GM23338 (cell line): Measurements from ENCODE around the gene HOTAIR. TPM values are rescaled to one million over a fixed set of nuclear protein-coding genes. Genes with fewer than 3 reads are reported as not detected.

Source experiments
- ATAC-seq: fragments of 200-7000 bp; cut with Tn5 transposase; 3 replicates; pipeline ENCODE4 v1.9.1; 2020
- DNase-seq: peaks from one replicate; pipeline ENCODE4 v3.0.0-alpha.2; 2015; ENCODE audit warnings: low spot score
- H2AFZ ChIP-seq: fragments of 200-600 bp; sonication (generic); 2 replicates; pipeline ENCODE4 v1.8.0; 2016; ENCODE audit warnings: antibody characterized with exemption, mild to moderate bottlenecking, moderate library complexity
- H3F3A ChIP-seq: fragments of 200-600 bp; sonication (generic); replicated peaks from 2 replicates; pipeline ENCODE4 v1.8.0; 2017; ENCODE audit warnings: antibody characterized with exemption, mixed run types, low read depth
- H3K27ac ChIP-seq: fragments of 200-600 bp; sonication (generic); 2 replicates; pipeline ENCODE4 v1.6.1; 2016; ENCODE audit warnings: low read depth
- H3K27me3 ChIP-seq: fragments of 200-600 bp; sonication (generic); 2 replicates; pipeline ENCODE4 v1.8.0; 2016; ENCODE audit warnings: mild to moderate bottlenecking, mixed run types, moderate library complexity; ENCODE audit not compliant: insufficient read depth
- H3K36me3 ChIP-seq: fragments of 200-600 bp; sonication (generic); 2 replicates; pipeline ENCODE4 v1.8.0; 2016; ENCODE audit warnings: mild to moderate bottlenecking; ENCODE audit not compliant: insufficient read depth
- H3K4me1 ChIP-seq: fragments of 200-600 bp; sonication (generic); 2 replicates; pipeline ENCODE4 v1.8.0; 2016; ENCODE audit warnings: mild to moderate bottlenecking, moderate library complexity; ENCODE audit not compliant: insufficient read depth
- H3K4me2 ChIP-seq: fragments of 200-600 bp; sonication (generic); 2 replicates; pipeline ENCODE4 v1.7.1; 2017; ENCODE audit warnings: mixed run types
- H3K4me3 ChIP-seq: fragments of 200-600 bp; sonication (generic); 2 replicates; pipeline ENCODE4 v1.6.1; 2016; ENCODE audit warnings: mixed run types
- H3K79me2 ChIP-seq: fragments of 200-600 bp; sonication (generic); replicated peaks from 2 replicates; pipeline ENCODE4 v1.8.0; 2017; ENCODE audit warnings: mild to moderate bottlenecking; ENCODE audit not compliant: insufficient read depth
- H3K9me2 ChIP-seq: fragments of 200-600 bp; sonication (generic); 2 replicates; pipeline ENCODE4 v1.8.0; 2017; ENCODE audit not compliant: insufficient read depth
- H4K20me1 ChIP-seq: fragments of 200-600 bp; sonication (generic); replicated peaks from 2 replicates; pipeline ENCODE4 v1.8.0; 2017; ENCODE audit warnings: mild to moderate bottlenecking; ENCODE audit not compliant: insufficient read depth
- H3K27ac Mint-ChIP-seq: 2 replicates; pipeline ENCODE4 v1.8.0; 2020; ENCODE audit warnings: inconsistent platforms, mild to moderate bottlenecking, moderate library complexity, mixed read lengths
- H3K27me3 Mint-ChIP-seq: 3 replicates; pipeline ENCODE4 v1.8.0; 2022; ENCODE audit warnings: low read depth, mild to moderate bottlenecking, moderate library complexity, mixed read lengths, inconsistent platforms; ENCODE audit not compliant: insufficient read depth, poor library complexity
- H3K36me3 Mint-ChIP-seq: 3 replicates; pipeline ENCODE4 v1.8.0; 2021; ENCODE audit warnings: low read depth, mild to moderate bottlenecking, inconsistent platforms, moderate library complexity, mixed read lengths
- H3K4me1 Mint-ChIP-seq: 3 replicates; pipeline ENCODE4 v1.8.0; 2020; ENCODE audit warnings: mild to moderate bottlenecking, inconsistent platforms, mixed read lengths
- H3K4me3 Mint-ChIP-seq: 3 replicates; pipeline ENCODE4 v1.8.0; 2021; ENCODE audit warnings: moderate library complexity, mild to moderate bottlenecking, inconsistent platforms, mixed read lengths
- H3K9me3 Mint-ChIP-seq: 3 replicates; pipeline ENCODE4 v1.8.0; 2020; ENCODE audit warnings: moderate library complexity, mild to moderate bottlenecking, inconsistent platforms, mixed read lengths
- EZH2 ChIP-seq: fragments of 200-600 bp; sonication (generic); IDR thresholded peaks from one replicate; pipeline ENCODE4 v1.8.0; 2017; ENCODE audit warnings: antibody characterized with exemption, mild to moderate bottlenecking, low read depth; ENCODE audit not compliant: unreplicated experiment
- EZH2phosphoT487 ChIP-seq: fragments of 200-600 bp; sonication (generic); IDR thresholded peaks from one replicate; pipeline ENCODE4 v1.8.1; 2018; ENCODE audit warnings: antibody characterized with exemption; ENCODE audit not compliant: unreplicated experiment
- JUNB ChIP-seq: IDR thresholded peaks from one replicate; pipeline ENCODE4 v1.6.1; 2016; ENCODE audit warnings: antibody characterized with exemption; ENCODE audit not compliant: unreplicated experiment
- NANOG ChIP-seq: IDR thresholded peaks from 2 replicates; pipeline ENCODE4 v1.6.1; 2016; ENCODE audit warnings: antibody characterized with exemption, borderline replicate concordance
- POLR2AphosphoS5 ChIP-seq: IDR thresholded peaks from 2 replicates; pipeline ENCODE4 v1.6.1; 2016; ENCODE audit warnings: antibody characterized with exemption, low read depth
- polyA plus RNA-seq: library from polyadenylated mRNA; unstranded; fragments of >200 nt; fragmentation: Nextera tagmentation; extraction: Ambion mirVana; gene quantifications from 2 replicates; pipeline ENCODE4 v1.2.1, GENCODE V29; 2016
- total RNA-seq: library from RNA; depleted of rRNA; stranded (reverse); fragments of >200 nt; shearing (Covaris generic); gene quantifications from 2 replicates; pipeline ENCODE4 v1.2.3, GENCODE V29; 2014
- TF ChIP-seq, protein P1 (sequence below): IDR thresholded peaks from one replicate; pipeline ENCODE4 v1.6.1; 2018; ENCODE audit warnings: antibody characterized with exemption; ENCODE audit not compliant: unreplicated experiment
- TF ChIP-seq, protein P2 (sequence below), 2 experiments: fragments of 200-600 bp in 1 of 2; sonication (generic) in 1 of 2; conservative IDR thresholded peaks; 2 replicates each; pipeline versions ENCODE4 v1.5.1 to v1.6.1; 2016 to 2017; ENCODE audit warnings: antibody characterized with exemption in 2 of 2, low read depth in 2 of 2, mild to moderate bottlenecking in 2 of 2, moderate library complexity in 1 of 2
- TF ChIP-seq, protein P3 (sequence below): fragments of 250-450 bp; sonication (Bioruptor Pico); IDR thresholded peaks from 2 replicates; pipeline ENCODE4 v1.5.0; 2020; ENCODE audit warnings: mild to moderate bottlenecking, moderate library complexity

The HOTAIR gene
- total and polyA plus RNA-seq, 2 experiments from 2014 or later, result not detected

DNA sequence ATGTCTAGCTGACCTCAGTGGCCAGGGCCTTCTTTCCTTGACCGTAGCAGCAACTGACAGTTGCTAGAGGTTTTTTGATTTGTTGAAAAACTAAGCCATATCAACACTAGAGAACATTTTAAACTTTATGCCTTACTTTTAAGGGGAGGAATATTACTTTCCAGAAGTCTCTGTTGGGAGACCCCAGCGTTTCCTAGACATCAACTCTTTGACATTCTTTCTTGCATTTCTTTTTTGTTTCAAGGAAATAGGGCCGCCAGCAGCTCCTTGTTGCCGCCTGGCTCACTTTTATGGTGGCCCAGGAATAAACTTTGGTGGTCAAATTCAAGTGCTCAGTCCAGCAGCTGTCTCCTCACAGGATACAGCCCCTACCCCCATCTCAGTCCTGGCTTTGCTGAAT, 4.3 kb downstream of the HOTAIR start (continued):
- TF ChIP-seq, protein P1, sequence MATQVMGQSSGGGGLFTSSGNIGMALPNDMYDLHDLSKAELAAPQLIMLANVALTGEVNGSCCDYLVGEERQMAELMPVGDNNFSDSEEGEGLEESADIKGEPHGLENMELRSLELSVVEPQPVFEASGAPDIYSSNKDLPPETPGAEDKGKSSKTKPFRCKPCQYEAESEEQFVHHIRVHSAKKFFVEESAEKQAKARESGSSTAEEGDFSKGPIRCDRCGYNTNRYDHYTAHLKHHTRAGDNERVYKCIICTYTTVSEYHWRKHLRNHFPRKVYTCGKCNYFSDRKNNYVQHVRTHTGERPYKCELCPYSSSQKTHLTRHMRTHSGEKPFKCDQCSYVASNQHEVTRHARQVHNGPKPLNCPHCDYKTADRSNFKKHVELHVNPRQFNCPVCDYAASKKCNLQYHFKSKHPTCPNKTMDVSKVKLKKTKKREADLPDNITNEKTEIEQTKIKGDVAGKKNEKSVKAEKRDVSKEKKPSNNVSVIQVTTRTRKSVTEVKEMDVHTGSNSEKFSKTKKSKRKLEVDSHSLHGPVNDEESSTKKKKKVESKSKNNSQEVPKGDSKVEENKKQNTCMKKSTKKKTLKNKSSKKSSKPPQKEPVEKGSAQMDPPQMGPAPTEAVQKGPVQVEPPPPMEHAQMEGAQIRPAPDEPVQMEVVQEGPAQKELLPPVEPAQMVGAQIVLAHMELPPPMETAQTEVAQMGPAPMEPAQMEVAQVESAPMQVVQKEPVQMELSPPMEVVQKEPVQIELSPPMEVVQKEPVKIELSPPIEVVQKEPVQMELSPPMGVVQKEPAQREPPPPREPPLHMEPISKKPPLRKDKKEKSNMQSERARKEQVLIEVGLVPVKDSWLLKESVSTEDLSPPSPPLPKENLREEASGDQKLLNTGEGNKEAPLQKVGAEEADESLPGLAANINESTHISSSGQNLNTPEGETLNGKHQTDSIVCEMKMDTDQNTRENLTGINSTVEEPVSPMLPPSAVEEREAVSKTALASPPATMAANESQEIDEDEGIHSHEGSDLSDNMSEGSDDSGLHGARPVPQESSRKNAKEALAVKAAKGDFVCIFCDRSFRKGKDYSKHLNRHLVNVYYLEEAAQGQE, result no peak
- TF ChIP-seq JUNB, result no peak

DNA sequence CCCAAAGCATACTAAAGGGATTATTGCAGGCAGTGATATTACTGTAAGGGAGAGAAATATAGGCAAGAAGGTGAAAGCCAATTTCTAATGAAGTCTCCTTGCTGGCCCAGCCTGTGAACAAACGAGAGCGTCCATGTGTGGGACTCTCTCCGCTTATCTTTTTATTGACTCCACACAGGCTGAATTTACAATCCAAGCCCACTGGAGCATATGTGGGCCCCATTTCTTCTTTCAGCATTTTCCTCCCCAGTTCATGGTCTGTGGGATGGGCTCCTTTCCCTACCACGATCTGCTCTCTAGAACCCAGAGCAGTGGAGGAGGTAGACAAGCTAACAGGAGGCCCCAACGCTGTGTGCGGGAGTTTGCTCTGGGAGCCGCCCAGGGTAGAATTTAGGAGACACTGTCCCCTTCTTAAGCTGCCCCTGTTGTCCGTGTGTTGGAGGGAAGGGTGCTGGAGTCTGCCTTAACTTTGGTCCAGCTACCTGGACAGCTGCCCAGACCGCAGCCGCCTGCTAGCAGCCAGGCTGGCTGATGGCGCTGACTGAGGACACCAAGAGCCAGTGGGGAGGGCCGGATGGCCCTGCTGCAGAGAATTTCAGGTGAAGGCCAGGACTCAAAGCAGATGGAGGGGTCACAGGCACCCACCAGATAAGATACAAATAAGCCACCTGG, 5.0 kb downstream of the HOTAIR start:
- no peak overlapping the region for H3K27ac Mint-ChIP-seq
- H3K9me3 Mint-ChIP-seq, result no peaks in the 10 kb centered on the region; the same call in 1 of the 3 replicates
- H3K27me3 Mint-ChIP-seq, result peaks cover 99% of the 10 kb centered on the region
- no peak for DNase-seq
- no peak overlapping the region for H3K4me2 ChIP-seq
- H3K4me3 ChIP-seq, result no peak overlapping the region
- peaks cover 100% of the 10 kb centered on the region for H3K27me3 ChIP-seq
- ATAC-seq, result no peak
- no peaks in the 10 kb centered on the region for H3K9me2 ChIP-seq
- H3K36me3 Mint-ChIP-seq, result no peaks in the 10 kb centered on the region
- H2AFZ ChIP-seq, result no peak overlapping the region
- H3K4me1 Mint-ChIP-seq, result peaks cover 17% of the 10 kb centered on the region
- H3K36me3 ChIP-seq, result no peaks in the 10 kb centered on the region; the same call in 1 of the 2 replicates
- H3K4me3 Mint-ChIP-seq, result no peak overlapping the region
- H4K20me1 ChIP-seq, result peaks cover 59% of the 10 kb centered on the region
- H3K79me2 ChIP-seq, result no peaks in the 10 kb centered on the region
- peaks cover 43% of the 10 kb centered on the region for H3F3A ChIP-seq
- H3K27ac ChIP-seq, result no peak overlapping the region
- peaks cover 17% of the 10 kb centered on the region for H3K4me1 ChIP-seq
- TF ChIP-seq, protein P2, sequence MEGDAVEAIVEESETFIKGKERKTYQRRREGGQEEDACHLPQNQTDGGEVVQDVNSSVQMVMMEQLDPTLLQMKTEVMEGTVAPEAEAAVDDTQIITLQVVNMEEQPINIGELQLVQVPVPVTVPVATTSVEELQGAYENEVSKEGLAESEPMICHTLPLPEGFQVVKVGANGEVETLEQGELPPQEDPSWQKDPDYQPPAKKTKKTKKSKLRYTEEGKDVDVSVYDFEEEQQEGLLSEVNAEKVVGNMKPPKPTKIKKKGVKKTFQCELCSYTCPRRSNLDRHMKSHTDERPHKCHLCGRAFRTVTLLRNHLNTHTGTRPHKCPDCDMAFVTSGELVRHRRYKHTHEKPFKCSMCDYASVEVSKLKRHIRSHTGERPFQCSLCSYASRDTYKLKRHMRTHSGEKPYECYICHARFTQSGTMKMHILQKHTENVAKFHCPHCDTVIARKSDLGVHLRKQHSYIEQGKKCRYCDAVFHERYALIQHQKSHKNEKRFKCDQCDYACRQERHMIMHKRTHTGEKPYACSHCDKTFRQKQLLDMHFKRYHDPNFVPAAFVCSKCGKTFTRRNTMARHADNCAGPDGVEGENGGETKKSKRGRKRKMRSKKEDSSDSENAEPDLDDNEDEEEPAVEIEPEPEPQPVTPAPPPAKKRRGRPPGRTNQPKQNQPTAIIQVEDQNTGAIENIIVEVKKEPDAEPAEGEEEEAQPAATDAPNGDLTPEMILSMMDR (conservative IDR thresholded peaks at IDR 0.05; ENCODE audit: low read depth in 2 of 2), result no peak
- TF ChIP-seq POLR2AphosphoS5 (no peak), JUNB (no peak), EZH2phosphoT487 (peak; percentile 38), NANOG (no peak), EZH2 (peak; percentile 15)
- TF ChIP-seq, protein P1, result no peak
- TF ChIP-seq, protein P3, sequence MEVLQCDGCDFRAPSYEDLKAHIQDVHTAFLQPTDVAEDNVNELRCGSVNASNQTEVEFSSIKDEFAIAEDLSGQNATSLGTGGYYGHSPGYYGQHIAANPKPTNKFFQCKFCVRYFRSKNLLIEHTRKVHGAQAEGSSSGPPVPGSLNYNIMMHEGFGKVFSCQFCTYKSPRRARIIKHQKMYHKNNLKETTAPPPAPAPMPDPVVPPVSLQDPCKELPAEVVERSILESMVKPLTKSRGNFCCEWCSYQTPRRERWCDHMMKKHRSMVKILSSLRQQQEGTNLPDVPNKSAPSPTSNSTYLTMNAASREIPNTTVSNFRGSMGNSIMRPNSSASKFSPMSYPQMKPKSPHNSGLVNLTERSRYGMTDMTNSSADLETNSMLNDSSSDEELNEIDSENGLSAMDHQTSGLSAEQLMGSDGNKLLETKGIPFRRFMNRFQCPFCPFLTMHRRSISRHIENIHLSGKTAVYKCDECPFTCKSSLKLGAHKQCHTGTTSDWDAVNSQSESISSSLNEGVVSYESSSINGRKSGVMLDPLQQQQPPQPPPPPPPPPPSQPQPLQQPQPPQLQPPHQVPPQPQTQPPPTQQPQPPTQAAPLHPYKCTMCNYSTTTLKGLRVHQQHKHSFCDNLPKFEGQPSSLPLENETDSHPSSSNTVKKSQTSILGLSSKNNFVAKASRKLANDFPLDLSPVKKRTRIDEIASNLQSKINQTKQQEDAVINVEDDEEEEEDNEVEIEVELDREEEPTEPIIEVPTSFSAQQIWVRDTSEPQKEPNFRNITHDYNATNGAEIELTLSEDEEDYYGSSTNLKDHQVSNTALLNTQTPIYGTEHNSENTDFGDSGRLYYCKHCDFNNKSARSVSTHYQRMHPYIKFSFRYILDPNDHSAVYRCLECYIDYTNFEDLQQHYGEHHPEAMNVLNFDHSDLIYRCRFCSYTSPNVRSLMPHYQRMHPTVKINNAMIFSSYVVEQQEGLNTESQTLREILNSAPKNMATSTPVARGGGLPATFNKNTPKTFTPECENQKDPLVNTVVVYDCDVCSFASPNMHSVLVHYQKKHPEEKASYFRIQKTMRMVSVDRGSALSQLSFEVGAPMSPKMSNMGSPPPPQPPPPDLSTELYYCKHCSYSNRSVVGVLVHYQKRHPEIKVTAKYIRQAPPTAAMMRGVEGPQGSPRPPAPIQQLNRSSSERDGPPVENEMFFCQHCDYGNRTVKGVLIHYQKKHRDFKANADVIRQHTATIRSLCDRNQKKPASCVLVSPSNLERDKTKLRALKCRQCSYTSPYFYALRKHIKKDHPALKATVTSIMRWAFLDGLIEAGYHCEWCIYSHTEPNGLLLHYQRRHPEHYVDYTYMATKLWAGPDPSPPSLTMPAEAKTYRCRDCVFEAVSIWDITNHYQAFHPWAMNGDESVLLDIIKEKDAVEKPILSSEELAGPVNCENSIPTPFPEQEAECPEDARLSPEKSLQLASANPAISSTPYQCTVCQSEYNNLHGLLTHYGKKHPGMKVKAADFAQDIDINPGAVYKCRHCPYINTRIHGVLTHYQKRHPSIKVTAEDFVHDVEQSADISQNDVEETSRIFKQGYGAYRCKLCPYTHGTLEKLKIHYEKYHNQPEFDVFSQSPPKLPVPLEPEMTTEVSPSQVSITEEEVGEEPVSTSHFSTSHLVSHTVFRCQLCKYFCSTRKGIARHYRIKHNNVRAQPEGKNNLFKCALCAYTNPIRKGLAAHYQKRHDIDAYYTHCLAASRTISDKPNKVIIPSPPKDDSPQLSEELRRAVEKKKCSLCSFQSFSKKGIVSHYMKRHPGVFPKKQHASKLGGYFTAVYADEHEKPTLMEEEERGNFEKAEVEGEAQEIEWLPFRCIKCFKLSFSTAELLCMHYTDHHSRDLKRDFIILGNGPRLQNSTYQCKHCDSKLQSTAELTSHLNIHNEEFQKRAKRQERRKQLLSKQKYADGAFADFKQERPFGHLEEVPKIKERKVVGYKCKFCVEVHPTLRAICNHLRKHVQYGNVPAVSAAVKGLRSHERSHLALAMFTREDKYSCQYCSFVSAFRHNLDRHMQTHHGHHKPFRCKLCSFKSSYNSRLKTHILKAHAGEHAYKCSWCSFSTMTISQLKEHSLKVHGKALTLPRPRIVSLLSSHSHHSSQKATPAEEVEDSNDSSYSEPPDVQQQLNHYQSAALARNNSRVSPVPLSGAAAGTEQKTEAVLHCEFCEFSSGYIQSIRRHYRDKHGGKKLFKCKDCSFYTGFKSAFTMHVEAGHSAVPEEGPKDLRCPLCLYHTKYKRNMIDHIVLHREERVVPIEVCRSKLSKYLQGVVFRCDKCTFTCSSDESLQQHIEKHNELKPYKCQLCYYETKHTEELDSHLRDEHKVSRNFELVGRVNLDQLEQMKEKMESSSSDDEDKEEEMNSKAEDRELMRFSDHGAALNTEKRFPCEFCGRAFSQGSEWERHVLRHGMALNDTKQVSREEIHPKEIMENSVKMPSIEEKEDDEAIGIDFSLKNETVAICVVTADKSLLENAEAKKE, result no peak
